GM18867 (cell line): ENCODE data around the gene BBS12.
A peak's percentile ranks its signal among the peaks of the same experiment; 100 is the strongest.
"Not testable (repeated sequence)": the region's sequence is repeated elsewhere in the genome, so short reads cannot be mapped to it uniquely, and the experiment has no call there.

Source experiments
- ATAC-seq: cut with Tn5 transposase; IDR thresholded peaks from one replicate; pipeline ENCODE4 v1.9.1; 2021; ENCODE audit warnings: mild to moderate bottlenecking, moderate library complexity; ENCODE audit not compliant: unreplicated experiment

The BBS12 gene

DNA sequence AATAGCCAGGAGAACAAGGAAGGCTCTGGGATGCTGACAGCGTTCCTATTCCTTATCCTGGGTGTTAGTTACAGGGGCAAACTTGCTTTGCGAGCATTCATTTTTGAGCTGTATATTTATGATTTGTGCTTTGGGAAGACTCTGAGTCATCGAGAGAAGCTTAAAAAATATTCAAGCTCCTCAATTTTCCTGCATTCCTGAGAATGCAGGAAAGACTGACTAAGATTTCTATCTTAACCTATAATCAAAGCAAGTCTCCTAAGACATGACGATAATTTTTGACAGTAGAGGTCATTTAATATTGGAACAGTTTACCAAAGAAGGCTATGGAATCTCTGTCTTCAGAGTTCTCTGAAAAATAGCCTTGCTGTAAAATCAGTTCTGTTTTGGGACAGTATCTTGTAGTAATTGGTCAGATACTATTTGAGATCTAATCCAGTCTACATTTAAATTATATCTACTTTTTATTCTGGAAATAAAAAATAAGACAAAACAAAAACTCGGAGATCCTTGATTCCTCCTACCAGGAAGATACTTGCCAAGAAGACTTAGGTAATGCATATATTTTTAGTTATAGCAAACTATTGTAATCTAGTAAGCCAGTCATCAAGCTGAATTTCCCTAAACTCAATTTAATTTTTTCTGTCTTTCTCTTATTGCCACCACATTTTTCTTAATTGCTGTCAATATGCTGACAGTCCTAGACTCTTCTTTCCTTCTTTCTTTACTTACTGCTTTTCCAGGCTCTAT lies 31.7 kb downstream of the BBS12 start:
- peak; percentile 8 for ATAC-seq

DNA sequence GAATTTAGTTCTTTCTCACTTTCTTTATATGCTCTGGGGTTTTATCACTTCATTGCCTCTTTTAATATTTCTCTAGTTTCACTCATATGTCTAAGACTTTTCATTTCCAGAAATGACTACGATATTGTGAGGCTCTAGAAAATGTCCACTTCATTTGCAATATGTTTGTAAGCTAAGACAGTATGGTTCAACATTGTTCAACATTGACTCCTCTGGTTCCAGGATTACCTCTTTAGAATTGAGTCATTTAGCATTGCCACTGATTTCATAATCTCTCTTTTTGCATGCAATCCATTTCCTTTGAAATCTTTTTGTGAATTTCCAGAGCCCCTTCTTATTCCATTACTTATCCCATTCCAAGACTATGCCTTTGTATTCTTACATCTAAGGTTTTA lies 32.3 kb downstream of the BBS12 start:
- peak; percentile 87 for ATAC-seq

DNA sequence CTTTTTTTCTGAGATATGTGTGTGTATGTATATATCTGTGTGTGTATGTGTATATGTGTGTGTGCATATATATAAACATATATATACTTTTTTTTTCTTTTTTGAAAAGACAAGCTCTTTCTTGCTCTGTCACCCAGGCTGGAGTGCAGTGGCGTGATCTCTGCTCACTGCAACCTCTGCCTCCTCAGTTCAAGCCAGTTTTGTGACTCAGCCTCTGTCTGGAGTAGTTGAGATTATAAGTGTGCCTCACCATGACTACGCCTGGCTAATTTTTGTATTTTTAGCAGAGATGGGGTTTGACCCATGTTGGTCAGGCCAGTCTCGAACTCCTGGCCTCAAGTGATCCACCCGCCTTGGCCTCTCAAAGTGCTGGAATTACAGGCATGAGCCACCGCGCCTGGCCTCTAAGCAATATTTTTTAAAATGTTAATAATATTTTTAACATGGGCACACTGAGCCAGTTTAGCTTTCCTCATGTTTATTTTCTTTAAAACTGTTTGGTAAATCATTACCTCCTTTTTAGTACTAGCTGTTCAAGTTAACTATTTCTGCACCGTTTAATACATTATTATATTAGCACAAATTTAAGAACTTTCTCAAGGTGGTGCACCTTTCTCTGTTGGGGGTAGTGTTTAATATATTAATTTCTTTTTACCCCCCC lies 33.3 kb downstream of the BBS12 start:
- ATAC-seq = no peak

DNA sequence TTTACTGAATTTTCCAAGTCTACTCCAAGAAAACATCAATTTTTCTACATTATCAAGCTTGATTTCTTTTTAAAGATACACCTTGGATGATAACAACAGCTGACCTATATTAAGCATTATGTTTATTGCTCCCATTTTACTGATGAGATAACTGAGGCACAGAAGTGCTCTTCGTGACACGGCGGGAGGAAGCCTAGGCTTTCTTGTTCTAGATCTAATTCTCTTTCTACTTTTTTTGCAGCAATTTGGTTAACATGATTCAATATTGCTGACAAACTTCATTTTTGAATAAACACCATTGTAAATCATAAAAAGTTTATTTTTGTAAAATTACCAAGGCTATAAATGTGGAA lies 33.8 kb downstream of the BBS12 start:
- no peak for ATAC-seq

DNA sequence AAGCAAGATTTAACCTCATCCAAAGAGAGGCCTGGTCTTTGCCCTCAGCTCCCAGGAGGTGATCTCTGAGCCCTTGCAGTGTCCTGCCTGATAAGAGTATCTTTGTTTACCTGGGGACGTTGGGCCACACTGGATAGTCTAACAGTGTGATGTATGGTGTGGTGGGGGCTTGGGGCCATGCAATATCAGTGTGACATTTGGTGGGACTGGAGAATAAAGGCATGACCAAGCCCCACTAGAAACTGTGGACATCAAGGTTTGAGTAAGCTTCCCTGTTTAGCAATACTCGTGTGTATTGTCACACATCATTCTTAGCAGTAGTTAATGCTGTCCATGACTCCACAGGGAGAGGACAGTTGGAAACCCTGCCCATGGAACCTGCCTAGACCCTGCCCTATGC lies 34.4 kb downstream of the BBS12 start:
- ATAC-seq = no peak

DNA sequence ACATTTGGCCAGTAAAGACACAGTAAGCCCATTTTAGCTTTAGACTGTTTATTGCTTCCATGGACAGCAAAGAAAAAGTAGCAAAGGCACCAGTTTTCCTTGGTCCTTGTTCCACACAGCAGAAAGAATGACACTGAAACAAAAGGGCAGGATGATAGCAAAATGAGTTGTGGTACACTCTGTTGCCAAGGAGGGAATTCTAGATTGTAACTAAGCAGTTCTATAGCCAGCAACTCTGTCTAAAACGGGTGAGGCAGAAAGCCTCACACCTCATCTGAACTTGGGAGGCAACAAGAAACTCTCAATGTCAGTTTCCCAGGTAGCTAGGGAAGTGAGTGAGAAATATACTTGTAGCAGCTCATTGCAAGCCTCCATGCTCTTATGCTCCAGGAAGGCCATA lies 39.2 kb downstream of the BBS12 start:
- no peak for ATAC-seq

DNA sequence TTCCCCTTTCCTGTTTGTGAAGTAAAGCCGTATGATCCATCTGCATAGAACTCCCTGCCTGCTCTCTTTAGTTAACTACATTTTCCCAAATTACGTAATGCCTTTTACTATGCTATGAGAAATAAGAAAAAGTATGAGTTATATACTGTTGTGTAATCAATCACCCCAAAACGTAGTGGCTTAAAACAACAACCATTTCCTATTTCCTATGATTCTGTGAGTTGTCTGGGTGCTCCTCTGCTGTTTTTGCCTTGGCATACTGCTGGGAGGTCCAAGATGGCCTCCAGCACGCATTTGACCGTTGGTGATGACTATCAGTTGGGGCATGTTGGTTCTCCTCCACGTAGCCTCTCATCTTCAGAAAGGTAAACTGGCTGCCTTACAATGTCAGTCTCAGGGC lies 39.8 kb downstream of the BBS12 start:
- no peak for ATAC-seq

DNA sequence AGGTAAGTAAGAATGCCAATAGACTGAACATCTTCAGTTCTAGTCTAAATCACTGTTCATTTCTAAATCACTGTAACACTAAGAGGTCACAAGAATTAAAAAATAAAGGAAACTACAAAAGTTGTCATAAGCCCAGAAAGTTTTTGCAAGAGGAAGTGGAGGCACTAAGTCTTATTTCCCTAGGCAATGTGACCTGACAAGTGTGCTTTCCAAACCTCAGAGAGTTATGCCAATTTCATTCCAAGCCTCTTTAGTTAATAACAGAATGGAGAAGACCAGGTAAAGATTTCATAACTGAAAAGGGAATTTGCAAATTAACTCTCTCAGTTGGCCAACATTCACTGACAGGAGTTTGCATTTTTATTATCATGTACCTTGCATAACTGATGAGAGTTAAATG lies 40.5 kb downstream of the BBS12 start:
- no peak for ATAC-seq

DNA sequence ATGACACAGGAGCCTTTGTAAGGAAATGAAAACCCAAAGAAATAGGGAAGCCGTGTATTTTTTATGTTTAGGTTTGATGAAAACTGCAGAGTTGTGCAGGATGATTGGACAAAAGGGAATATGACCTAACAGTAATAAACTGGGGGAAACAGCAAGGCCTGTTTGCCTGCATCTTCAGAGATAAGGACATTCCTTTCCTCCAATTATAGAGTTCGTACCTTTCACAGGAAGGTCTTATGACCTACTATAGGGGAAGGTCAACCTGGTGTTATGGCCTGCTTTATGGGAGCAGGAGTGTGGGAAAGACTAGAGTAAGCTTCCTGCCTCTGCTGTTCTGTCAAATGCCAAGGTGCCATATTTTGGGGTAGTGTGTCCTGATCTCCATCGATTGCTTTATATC lies 42.5 kb downstream of the BBS12 start:
- ATAC-seq = no peak

DNA sequence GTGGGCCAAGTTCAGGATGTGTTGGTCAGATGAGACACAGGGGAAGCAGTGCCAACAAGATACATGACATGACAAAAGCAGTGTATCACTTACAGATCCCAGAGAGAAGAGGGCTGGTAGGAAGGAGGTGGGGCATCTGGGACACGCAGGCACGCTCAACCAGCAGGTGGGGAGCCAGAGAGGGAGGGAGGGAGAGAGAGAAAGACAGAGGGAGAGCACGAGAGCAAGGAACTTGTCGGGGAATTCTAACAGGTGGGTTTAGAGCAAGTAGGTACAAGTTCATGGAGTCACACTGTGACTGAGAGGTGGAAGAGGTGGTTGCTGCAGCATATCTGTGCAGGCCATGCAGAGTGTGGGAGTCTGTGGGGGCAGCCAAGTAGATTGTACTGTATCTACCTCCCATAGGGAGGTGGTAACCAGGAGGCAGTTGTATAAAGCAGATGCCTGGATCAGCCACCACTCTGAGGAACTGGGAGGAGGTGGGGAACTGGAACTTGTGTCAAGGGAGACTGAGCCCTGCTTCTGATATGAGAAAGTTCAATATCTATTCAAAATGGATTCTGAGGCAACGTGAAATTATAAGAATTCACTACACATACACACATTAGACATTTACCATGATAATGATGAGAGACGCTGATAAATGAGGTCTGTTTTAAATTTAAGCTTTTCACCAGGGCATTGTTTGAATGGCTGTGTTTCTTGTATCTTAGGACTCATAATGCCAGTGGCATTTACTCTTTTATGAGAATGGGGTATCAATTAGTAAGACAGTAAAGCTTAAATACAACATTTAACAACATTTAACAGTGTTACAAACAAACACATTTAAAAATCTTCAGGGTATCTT lies 43.7 kb downstream of the BBS12 start:
- no peak for ATAC-seq

DNA sequence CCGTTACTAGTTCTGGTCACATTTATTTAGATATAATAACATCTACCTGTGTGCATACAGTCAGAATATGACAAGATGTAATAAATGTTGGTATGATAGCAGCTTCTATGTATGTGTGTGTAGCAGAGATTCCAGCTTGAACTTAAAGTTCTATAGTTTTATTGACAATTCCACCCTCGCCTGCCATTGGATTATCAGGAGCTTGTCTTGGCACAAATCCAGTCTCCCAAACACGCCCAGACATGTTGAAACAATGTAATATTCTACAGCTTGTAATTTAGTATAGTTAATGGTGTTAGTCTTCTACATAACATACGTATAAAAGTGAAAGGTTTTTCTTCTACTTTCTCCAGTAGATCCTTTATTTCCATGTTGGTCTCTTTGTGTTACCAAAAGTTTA lies 44.4 kb downstream of the BBS12 start:
- ATAC-seq = no peak

DNA sequence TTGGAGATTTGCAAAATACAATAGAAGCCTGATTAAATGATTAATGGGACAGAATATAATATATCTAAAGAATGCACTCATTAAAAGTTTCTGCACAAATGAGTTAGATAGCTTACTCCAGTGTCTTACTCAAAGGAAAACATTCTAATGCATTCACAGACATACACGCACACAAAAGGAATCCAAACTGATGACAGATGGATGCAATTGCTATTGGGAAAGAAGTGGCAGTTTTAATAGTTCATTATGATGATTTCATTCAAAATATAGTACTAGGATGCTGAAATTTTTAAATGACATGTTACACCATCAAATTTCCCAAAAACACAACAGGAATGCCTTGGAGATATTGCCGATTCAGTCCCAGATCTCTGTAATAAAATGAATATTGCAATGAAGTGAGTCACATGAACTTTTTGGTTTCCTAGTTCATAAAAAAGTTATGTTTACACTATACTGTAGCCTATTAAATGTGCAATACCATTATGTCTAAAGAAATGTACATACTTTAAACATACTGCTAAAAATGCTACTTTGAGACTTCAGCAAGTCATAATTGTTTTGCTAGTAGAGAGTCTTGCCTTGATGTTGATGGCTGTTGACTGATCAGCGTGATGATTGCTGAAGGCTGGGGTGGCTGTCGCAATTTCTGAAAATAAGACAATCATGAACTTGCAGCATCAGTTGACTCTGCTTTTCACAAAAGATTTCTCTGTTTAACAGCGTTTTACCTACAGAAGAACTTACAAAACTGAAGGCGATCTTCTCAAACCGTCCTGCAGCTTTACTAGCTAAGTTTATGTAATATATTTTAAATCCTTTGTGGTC lies 45.6 kb downstream of the BBS12 start:
- no peak for ATAC-seq

DNA sequence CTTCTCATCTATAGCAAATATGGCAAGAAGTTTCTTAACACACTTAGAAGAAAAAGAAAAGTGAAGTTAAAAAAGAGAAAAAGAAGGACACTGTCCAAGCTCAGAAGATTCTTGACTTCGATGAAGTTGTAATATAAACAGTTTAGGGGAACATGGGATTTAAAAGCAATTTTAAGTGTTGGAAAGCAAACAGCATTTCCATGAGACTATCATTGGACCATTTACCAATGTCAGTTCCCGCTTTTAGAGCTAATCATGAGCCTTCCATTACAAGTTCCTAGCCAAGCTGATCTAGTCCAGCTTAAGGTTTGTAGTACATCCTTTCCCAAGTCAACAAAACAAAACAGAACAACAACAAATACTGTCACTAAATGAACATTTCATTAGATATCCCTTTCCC lies 49.0 kb downstream of the BBS12 start:
- ATAC-seq = no peak

DNA sequence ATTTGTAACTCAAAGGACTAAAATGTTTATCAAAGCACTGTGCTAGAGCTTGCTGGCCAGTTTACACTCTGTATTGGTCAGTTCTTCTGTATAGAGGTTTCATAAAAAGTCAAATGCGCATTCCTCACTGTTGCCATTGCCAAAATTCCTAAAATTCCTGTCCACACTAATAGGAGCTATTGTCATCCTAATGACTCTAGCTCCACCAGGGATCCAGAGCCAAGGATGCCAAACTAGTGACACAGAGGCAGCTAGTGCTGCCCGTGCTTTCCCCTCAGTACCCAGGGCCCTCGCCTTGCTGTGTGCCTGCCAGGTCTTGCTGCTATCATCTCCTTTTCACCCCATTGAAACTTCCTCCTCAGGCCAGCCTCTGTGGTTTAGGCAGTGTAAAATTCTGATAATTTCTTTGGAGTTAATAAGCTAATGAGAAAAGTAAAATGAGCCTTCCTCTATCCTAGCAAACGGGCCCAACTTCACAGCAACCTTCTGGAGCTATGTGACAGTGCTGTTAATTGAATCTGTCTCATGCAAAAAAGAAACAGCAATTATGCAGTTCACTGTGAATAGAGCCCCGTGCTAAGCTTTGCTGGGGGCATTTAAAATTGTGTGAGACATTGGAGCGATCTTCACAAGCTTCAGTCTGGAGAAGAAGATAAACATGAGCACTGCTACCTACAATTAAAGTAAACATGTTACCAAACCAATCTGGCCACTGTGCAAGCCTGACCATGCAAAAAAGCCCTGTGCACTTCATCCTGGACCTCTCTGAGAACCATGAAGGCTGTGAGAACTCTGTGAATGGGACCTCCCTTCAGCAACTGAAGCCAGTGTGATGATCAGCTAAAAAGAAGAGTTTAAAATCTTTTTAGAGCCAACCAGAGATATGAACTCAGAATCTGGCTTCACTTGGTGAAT lies 51.1 kb downstream of the BBS12 start:
- no peak for ATAC-seq

DNA sequence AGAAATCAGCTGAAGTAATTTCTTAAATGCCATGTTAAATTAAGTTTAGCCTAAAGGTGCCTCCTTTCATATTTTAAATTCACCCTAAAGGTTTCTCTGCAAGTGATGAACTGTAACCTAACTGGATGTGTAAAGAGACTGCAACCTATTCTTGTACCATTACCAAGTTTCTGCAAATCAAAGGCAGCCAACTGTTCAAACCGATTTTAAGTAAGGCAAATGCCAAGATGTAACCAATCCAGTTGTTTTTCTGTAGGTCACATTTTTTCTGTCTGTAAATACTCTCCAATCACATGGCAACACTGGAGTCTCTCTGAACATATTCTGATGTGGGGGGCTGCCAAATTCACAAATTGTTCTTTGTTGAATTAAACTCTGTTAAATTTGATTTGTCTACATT lies 51.8 kb downstream of the BBS12 start:
- no peak for ATAC-seq

DNA sequence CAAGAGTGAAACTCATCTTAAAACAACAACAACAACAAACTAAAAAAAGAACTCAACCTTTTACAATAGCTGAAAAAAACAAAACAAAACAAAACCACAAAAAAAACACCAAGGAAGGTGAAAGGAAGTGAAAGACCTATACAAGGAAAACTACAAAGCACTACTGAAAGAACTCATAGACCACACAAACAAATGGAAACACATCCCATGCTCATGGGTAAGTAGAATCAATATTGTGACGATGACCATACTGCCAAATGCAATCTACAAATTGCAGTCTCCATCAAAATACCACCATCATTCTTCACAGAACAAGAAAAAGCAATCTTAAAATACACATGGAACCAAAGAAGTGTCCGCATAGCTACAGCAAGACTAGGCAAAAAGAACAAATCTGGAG lies 52.6 kb downstream of the BBS12 start:
- no peak for ATAC-seq

DNA sequence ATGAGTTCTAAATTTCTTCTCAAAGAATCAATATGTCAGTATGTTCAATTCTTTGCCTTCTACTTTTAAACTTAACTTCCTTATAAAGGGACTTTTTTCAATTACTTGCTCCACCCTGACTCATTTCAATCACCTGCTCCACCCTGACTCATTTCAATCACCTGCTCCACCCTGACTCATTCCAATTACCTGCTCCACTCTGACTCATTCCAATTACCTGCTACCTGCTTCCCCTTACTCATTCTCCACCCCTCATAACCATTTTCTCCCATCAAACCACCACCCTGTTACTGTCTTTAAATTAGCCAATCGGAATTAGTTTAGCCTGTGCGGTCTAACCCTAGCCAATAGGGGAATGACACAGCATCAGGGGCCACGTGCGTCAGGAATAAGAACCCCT lies 53.8 kb downstream of the BBS12 start:
- ATAC-seq = not testable (repeated sequence)

DNA sequence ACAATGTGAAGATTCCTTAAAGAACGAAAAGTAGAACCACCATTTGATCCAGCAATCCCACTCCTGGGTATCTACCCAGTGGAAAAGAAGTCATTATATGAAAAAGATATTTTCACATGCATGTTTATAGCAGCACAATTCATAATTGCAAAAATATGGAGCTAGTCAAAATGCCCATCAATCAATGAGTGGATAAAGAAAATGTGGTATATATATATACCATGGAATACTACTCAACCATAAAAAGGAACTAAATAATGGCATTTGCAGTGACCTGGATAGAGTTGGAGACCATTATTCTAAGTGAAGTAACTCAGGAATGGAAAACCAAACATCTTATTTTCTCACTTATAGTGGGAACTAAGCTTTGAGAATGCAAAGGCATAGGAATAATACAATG lies 54.4 kb downstream of the BBS12 start:
- ATAC-seq = not testable (repeated sequence)

DNA sequence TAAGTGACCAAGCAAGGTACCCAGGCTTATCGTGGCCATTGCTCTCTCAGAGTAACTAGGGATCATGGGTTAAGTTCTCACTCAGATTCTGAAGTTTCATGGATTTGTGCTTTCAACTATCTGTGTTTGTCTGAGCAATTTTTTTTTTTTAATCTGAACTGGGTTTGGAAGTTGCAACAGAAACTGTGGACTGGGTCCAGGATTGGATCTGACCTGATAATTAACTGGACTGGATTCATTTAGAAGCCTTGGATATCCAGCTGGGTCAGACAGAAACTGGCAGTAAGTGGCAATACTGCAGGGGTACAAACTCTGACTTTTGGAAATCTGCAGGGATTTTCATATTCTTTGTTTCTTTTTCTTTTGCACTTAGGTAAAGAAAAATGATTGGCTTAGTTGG lies 55.4 kb downstream of the BBS12 start:
- ATAC-seq = no peak

DNA sequence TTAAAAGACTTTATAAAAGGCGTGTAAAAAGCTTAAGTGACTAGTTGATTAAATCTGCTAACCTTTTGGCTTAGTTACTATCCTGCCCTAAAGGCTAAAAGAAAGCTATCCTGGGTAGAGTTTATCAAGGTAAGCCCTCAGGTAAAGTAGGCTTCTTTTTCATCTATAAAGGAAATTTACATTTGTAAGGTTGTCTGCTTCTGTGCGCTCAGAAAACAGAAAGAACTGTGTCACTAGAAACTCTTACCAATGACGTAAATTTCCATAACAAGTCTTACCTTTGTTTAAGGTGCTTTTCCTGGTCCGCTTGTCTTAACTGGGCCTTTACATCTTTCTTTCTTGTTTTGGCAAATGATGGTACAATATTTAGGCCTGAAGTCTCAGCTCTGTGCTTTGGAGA lies 56.4 kb downstream of the BBS12 start:
- ATAC-seq = no peak
